T-cell (primary cell): ENCODE results near the gene ABLIM1. TPM values are rescaled to one million over a fixed set of nuclear protein-coding genes. Genes with fewer than 3 reads are reported as not detected.

ENCODE experiments used
- ATAC-seq, 4 experiments: fragments of 200-7000 bp in 3 of 4; fragments of 150-1000 bp in 1 of 4; cut with Tn5 transposase; replicated peaks in 1 of 4; 1 replicate in 3 of 4; 2 replicates in 1 of 4; pipeline ENCODE4 v1.10.0; 2021; ENCODE audit warnings: moderate library complexity in 3 of 4, mild to moderate bottlenecking in 2 of 4, moderate number of reproducible peaks in 1 of 4
- CTCF ChIA-PET, 2 donors: fragments of 300-600 bp; sonication (Branson Sonifier 250); formaldehyde crosslinking; loops; one replicate each; lab custom pipeline; 2022; ENCODE audit warnings: antibody characterized with exemption in 2 of 2; lab: Charles Lee
- POLR2A ChIA-PET, 2 donors: fragments of 300-600 bp; sonication (Branson Sonifier 250); formaldehyde crosslinking; loops; one replicate each; lab custom pipeline; 2022; ENCODE audit warnings: antibody characterized with exemption in 2 of 2; lab: Charles Lee
- DNase-seq, 35 experiments: peaks; one replicate each; pipeline versions ENCODE4 v3.0.0 to v3.0.0-alpha.2; 2013 to 2023
- H3K27ac ChIP-seq: one replicate; pipeline ENCODE4 v1.5.1; 2013; ENCODE audit warnings: low read length
- H3K27me3 ChIP-seq, 2 experiments: replicated peaks in 1 of 2; 1 replicate in 1 of 2; 2 replicates in 1 of 2; pipeline versions ENCODE4 v1.6.1 to v1.7.0; 2013; ENCODE audit warnings: low read length in 1 of 2, mixed read lengths in 1 of 2; ENCODE audit not compliant: control insufficient read depth in 2 of 2, insufficient read depth in 2 of 2; ENCODE audit errors: extremely low read depth in 1 of 2
- H3K36me3 ChIP-seq, 2 donors: 1 replicate in 1 of 2; 2 replicates in 1 of 2; pipeline versions ENCODE4 v1.6.1 to v1.7.0; 2013; ENCODE audit warnings: low read length in 1 of 2; ENCODE audit not compliant: control insufficient read depth in 2 of 2, insufficient read depth in 1 of 2; ENCODE audit errors: extremely low read depth in 1 of 2
- H3K4me1 ChIP-seq, 2 experiments: 1 replicate in 1 of 2; 2 replicates in 1 of 2; pipeline versions ENCODE4 v1.6.1 to v1.7.0; 2013; ENCODE audit warnings: low read length in 2 of 2, mixed read lengths in 1 of 2; ENCODE audit not compliant: insufficient read depth in 2 of 2, control insufficient read depth in 1 of 2; ENCODE audit errors: extremely low read depth in 1 of 2
- H3K4me3 ChIP-seq, 2 donors: 1 replicate in 1 of 2; 2 replicates in 1 of 2; pipeline versions ENCODE4 v1.5.1 to v1.7.0; 2013; ENCODE audit warnings: mild to moderate bottlenecking in 2 of 2, low read length in 1 of 2, moderate library complexity in 1 of 2; ENCODE audit not compliant: control insufficient read depth in 1 of 2; ENCODE audit errors: extremely low read depth in 1 of 2
- H3K9me3 ChIP-seq: 2 replicates; pipeline ENCODE4 v1.7.0; 2013
- H3K27ac Mint-ChIP-seq, 2 donors: one replicate each; pipeline ENCODE4 v1.8.0; 2020 to 2021; ENCODE audit warnings: mild to moderate bottlenecking in 2 of 2, mixed read lengths in 2 of 2
- H3K27me3 Mint-ChIP-seq, 2 donors: one replicate each; pipeline ENCODE4 v1.8.0; 2021 to 2022; ENCODE audit warnings: mixed read lengths in 2 of 2
- H3K36me3 Mint-ChIP-seq: one replicate; pipeline ENCODE4 v1.8.0; 2021; ENCODE audit warnings: mixed read lengths
- H3K4me1 Mint-ChIP-seq, 3 donors: one replicate each; pipeline ENCODE4 v1.8.0; 2020 to 2022; ENCODE audit warnings: mixed read lengths in 3 of 3, mild to moderate bottlenecking in 1 of 3
- H3K4me3 Mint-ChIP-seq, 3 donors: one replicate each; pipeline ENCODE4 v1.8.0; 2020 to 2022; ENCODE audit warnings: mild to moderate bottlenecking in 3 of 3, mixed read lengths in 3 of 3, moderate library complexity in 3 of 3
- H3K9me3 Mint-ChIP-seq, 3 donors: one replicate each; pipeline ENCODE4 v1.8.0; 2020 to 2022; ENCODE audit warnings: mixed read lengths in 3 of 3
- WGBS: methylation state at CpG from one replicate; pipeline ENCODE4 v1.1.5; 2013; ENCODE audit warnings: missing lambda C conversion rate; ENCODE audit not compliant: insufficient coverage; 5-methylcytosine and 5-hydroxymethylcytosine counted together
- total RNA-seq, 35 experiments: library from RNA in 6 of 35; stranded (reverse) in 6 of 35; fragments of 120-200 nt in 1 of 35; gene quantifications; one replicate each; pipeline versions ENCODE4 v1.2.1 to v1.2.4 and lab custom pipeline; 2013 to 2026

Gene ABLIM1
- total RNA-seq, 5 donors from 2014 or later (not counting 1 experiment from before 2014, with no cell fraction given), result 212 to 311 (median 266) TPM

GRCh38 chr10:114616516-114616915 is 41.6 kb downstream of the ABLIM1 start:
- POLR2A ChIA-PET, result no interaction called here
- H3K27me3 ChIP-seq, result no peaks in the 10 kb centered on the region
- no peaks in the 10 kb centered on the region for H3K9me3 Mint-ChIP-seq
- H3K4me3 ChIP-seq, result no peak overlapping the region
- WGBS, result 83% methylated on average over 1 of the region's 4 CpGs
- no peak overlapping the region for H3K27ac Mint-ChIP-seq
- no peaks in the 10 kb centered on the region for H3K36me3 ChIP-seq
- DNase-seq (no peak), ATAC-seq (no peak)
- H3K4me1 Mint-ChIP-seq, result peaks cover 3 to 7% (median 5%) of the 10 kb centered on the region in 3 donors
- H3K4me3 Mint-ChIP-seq, result no peak overlapping the region
- H3K36me3 Mint-ChIP-seq, result no peaks in the 10 kb centered on the region
- H3K27ac ChIP-seq, result no peak overlapping the region
- CTCF ChIA-PET, result no interaction called here
- no peaks in the 10 kb centered on the region for H3K4me1 ChIP-seq
- H3K9me3 ChIP-seq, result no peaks in the 10 kb centered on the region
- peaks cover 0 to 5% of the 10 kb centered on the region in 2 donors for H3K27me3 Mint-ChIP-seq

- Mint-ChIP-seq H3K27ac (no peak overlapping the region), H3K9me3 (no peaks in the 10 kb centered on the region), H3K4me3 (no peak overlapping the region), H3K36me3 (no peaks in the 10 kb centered on the region), H3K4me1 (peaks cover 3 to 7% (median 5%) of the 10 kb centered on the region in 3 donors), H3K27me3 (peaks cover 0 to 5% of the 10 kb centered on the region in 2 donors)
- Histone ChIP-seq H3K9me3 (no peaks in the 10 kb centered on the region), H3K4me1 (no peaks in the 10 kb centered on the region), H3K27me3 (no peaks in the 10 kb centered on the region), H3K4me3 (no peak overlapping the region), H3K27ac (no peak overlapping the region), H3K36me3 (no peaks in the 10 kb centered on the region)
- ATAC-seq (no peak), DNase-seq (no peak)
- ChIA-PET CTCF (interaction anchor here in 1 of 2 donors (0.6 kb wide), 1 partner anchor 239 kb away, joined by 3 read pairs; no protein-coding TSS in a partner anchor), POLR2A (interaction anchor here (0.6 kb wide), 3 partner anchors 137 to 442 kb away, joined by 3 to 5 read pairs (median 3); partner anchors contain the start of gene CCDC186 (in 1 of the 2))
- 100% methylated on average over 1 of the region's 1 CpG for WGBS
These were observed 42.0 kb downstream of the ABLIM1 start for GRCh38 chr10:114616103-114616502.

GRCh38 chr10:114615600-114616007 is 42.5 kb downstream of the ABLIM1 start:
- Histone ChIP-seq H3K27me3 (no peaks in the 10 kb centered on the region), H3K27ac (no peak overlapping the region), H3K36me3 (no peaks in the 10 kb centered on the region), H3K4me1 (no peaks in the 10 kb centered on the region), H3K4me3 (no peak overlapping the region), H3K9me3 (no peaks in the 10 kb centered on the region)
- POLR2A ChIA-PET, result interaction anchor here (0.6 kb wide), 3 partner anchors 136 to 441 kb away, joined by 3 to 5 read pairs (median 3); partner anchors contain the start of gene CCDC186 (in 1 of the 2)
- no peak overlapping the region for H3K4me3 Mint-ChIP-seq
- CTCF ChIA-PET, result interaction anchor here (0.6 kb wide), 2 partner anchors 9 to 239 kb away, joined by 3 read pairs; no protein-coding TSS in a partner anchor
- no peak for ATAC-seq
- DNase-seq, result no peak
- no peak overlapping the region for H3K27ac Mint-ChIP-seq
- no CpG with 5 or more reads among the region's 1 CpG for WGBS
- H3K4me1 Mint-ChIP-seq, result peaks cover 3 to 7% (median 5%) of the 10 kb centered on the region in 3 donors
- no peaks in the 10 kb centered on the region for H3K36me3 Mint-ChIP-seq
- no peaks in the 10 kb centered on the region for H3K9me3 Mint-ChIP-seq
- peaks cover 0 to 5% of the 10 kb centered on the region in 2 donors for H3K27me3 Mint-ChIP-seq

- ChIA-PET CTCF (interaction anchor here in 1 of 2 donors (0.5 kb wide), 1 partner anchor 46 kb away, joined by 7 read pairs; no protein-coding TSS in a partner anchor), POLR2A (no interaction called here)
- no peak overlapping the region for H3K4me3 Mint-ChIP-seq
- Histone ChIP-seq H3K27ac (no peak overlapping the region), H3K9me3 (no peaks in the 10 kb centered on the region), H3K27me3 (no peaks in the 10 kb centered on the region), H3K4me1 (no peaks in the 10 kb centered on the region), H3K4me3 (no peak overlapping the region), H3K36me3 (no peaks in the 10 kb centered on the region)
- no peaks in the 10 kb centered on the region for H3K9me3 Mint-ChIP-seq
- peaks cover 3 to 7% (median 5%) of the 10 kb centered on the region in 3 donors for H3K4me1 Mint-ChIP-seq
- H3K27ac Mint-ChIP-seq, result no peak overlapping the region
- no peaks in the 10 kb centered on the region for H3K36me3 Mint-ChIP-seq
- peaks cover 0 to 5% of the 10 kb centered on the region in 2 donors for H3K27me3 Mint-ChIP-seq
- ATAC-seq, result no peak
- 100% methylated on average over 2 of the region's 4 CpGs for WGBS
- no peak for DNase-seq
These were observed 44.7 kb downstream of the ABLIM1 start for GRCh38 chr10:114613237-114613979.

- peaks cover 0 to 9% of the 10 kb centered on the region in 2 donors for H3K27me3 Mint-ChIP-seq
- Histone ChIP-seq H3K27me3 (no peaks in the 10 kb centered on the region), H3K27ac (no peak overlapping the region), H3K4me3 (no peak overlapping the region), H3K4me1 (no peaks in the 10 kb centered on the region), H3K9me3 (no peaks in the 10 kb centered on the region), H3K36me3 (no peaks in the 10 kb centered on the region)
- H3K4me1 Mint-ChIP-seq, result peaks cover 3 to 7% (median 5%) of the 10 kb centered on the region in 3 donors
- H3K27ac Mint-ChIP-seq, result no peak overlapping the region
- H3K36me3 Mint-ChIP-seq, result peaks cover 3% of the 10 kb centered on the region
- no peak for ATAC-seq
- no CpG with 5 or more reads among the region's 1 CpG for WGBS
- no peak overlapping the region for H3K4me3 Mint-ChIP-seq
- CTCF ChIA-PET, result interaction anchor here in 1 of 2 donors (1.0 kb wide), 1 partner anchor 62 kb away, joined by 3 read pairs; no protein-coding TSS in a partner anchor
- DNase-seq, result no peak
- no peaks in the 10 kb centered on the region for H3K9me3 Mint-ChIP-seq
- POLR2A ChIA-PET, result interaction anchor here in 1 of 2 donors (0.5 to 0.7 kb wide), 2 partner anchors 169 to 299 kb away, joined by 3 to 6 read pairs; no protein-coding TSS in a partner anchor
These were observed 46.5 kb downstream of the ABLIM1 start for GRCh38 chr10:114611617-114612016.

DNA sequence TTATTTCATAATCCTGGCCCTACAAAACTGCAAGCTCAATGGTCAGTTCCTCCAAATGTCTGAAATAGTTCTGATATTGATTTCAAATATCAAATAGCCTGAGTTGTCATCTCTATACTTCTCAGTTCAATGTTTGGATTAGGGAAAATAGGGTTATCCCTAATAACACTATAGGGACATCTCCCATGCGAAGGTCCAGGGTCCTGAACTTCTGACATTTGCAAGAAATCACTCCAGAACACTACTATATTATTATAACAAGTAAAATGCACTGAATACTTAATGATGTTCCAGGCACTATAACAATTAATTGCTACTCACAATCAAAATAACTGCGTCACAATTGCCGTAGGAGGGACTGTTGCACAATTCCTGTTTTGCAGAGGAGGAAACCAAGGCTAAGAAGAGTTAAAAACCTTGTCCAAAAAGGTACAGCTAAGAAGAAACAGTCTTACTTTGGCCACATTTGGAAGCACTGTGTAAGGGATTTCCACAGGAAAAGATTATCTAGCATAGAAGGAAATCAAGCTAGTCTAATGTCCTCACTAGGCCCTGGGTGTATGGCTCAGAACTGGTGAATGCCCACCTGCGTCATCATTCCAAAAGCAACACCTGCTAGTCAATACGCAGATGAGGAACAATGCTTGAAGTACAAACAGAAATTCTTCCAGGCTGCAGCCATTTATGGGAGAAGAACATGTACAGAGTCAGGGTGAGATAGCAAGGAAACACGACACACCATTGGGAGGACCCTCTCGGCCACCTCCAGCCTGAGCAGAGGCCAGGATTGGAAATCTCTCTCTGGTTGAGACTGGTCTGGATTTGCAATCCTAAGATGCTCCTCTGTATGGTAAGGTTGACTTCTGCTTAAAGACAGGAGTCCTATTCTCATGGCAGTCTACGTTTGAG is 48.3 kb downstream of the ABLIM1 start:
- 80% methylated on average over 2 of the region's 8 CpGs for WGBS
- ATAC-seq (no peak), DNase-seq (no peak)
- H3K4me1 ChIP-seq, result no peaks in the 10 kb centered on the region
- H3K4me3 Mint-ChIP-seq, result no peak overlapping the region
- CTCF ChIA-PET, result no interaction called here
- no peaks in the 10 kb centered on the region for H3K4me1 Mint-ChIP-seq
- H3K27ac ChIP-seq, result no peak overlapping the region
- no peaks in the 10 kb centered on the region for H3K36me3 ChIP-seq
- peaks cover 3% of the 10 kb centered on the region for H3K36me3 Mint-ChIP-seq
- H3K9me3 ChIP-seq, result no peaks in the 10 kb centered on the region
- POLR2A ChIA-PET, result no interaction called here
- peaks cover 0 to 3% of the 10 kb centered on the region in 2 donors for H3K27me3 Mint-ChIP-seq
- no peak overlapping the region for H3K4me3 ChIP-seq
- H3K9me3 Mint-ChIP-seq, result no peaks in the 10 kb centered on the region
- no peaks in the 10 kb centered on the region for H3K27me3 ChIP-seq
- H3K27ac Mint-ChIP-seq, result no peak overlapping the region
